OCI-LY7 (cell line): Measurements from ENCODE around the gene ZNF70. TPM values are rescaled to one million over a fixed set of nuclear protein-coding genes. Genes with fewer than 3 reads are reported as not detected.

Source experiments
- BruUV-seq: library from RNA; stranded (reverse); fragments of 400-500 nt; replicated peaks from 2 replicates; lab custom pipeline; 2021; lab: Mats Ljungman, UMichigan
- CTCF ChIA-PET: fragments of 300-600 bp; sonication (Branson Sonifier 250); formaldehyde crosslinking; loops from one replicate; lab custom pipeline; 2022; ENCODE audit warnings: antibody characterized with exemption; ENCODE audit not compliant: unreplicated experiment; lab: Charles Lee
- POLR2A ChIA-PET: fragments of 300-600 bp; sonication (Branson Sonifier 250); formaldehyde crosslinking; loops from one replicate; lab custom pipeline; 2022; ENCODE audit warnings: antibody characterized with exemption; lab: Charles Lee
- DNase-seq: peaks from one replicate; pipeline ENCODE4 v3.0.0-alpha.2; 2015; ENCODE audit warnings: low spot score
- H2AFZ ChIP-seq: fragments of 200-600 bp; sonication (generic), shearing (Covaris generic); 2 replicates; pipeline ENCODE4 v1.6.1; 2014; ENCODE audit warnings: mild to moderate bottlenecking, antibody characterized with exemption, low read length, moderate library complexity
- H3K27ac ChIP-seq: fragments of 200-600 bp; sonication (generic); 2 replicates; pipeline ENCODE4 v1.5.1; 2014; ENCODE audit warnings: mixed run types, low read depth, mild to moderate bottlenecking, moderate library complexity, low read length, inconsistent platforms; ENCODE audit not compliant: poor library complexity, severe bottlenecking
- H3K36me3 ChIP-seq: fragments of 200-600 bp; sonication (generic); 2 replicates; pipeline ENCODE4 v1.6.1; 2014; ENCODE audit warnings: mild to moderate bottlenecking, antibody characterized with exemption, low read length, moderate library complexity, mixed read lengths; ENCODE audit not compliant: insufficient read depth
- H3K4me1 ChIP-seq: fragments of 200-600 bp; sonication (generic); 2 replicates; pipeline ENCODE4 v1.5.1; 2014; ENCODE audit warnings: mild to moderate bottlenecking, low read length; ENCODE audit not compliant: insufficient read depth, poor library complexity, severe bottlenecking
- H3K4me2 ChIP-seq: fragments of 200-600 bp; sonication (generic); 2 replicates; pipeline ENCODE4 v1.6.1; 2014; ENCODE audit warnings: mild to moderate bottlenecking, low read length
- H3K4me3 ChIP-seq: fragments of 200-600 bp; sonication (generic); 2 replicates; pipeline ENCODE4 v1.5.1; 2014; ENCODE audit warnings: mild to moderate bottlenecking, low read depth, low read length; ENCODE audit not compliant: poor library complexity, severe bottlenecking
- H3K79me2 ChIP-seq: fragments of 200-600 bp; sonication (generic); 2 replicates; pipeline ENCODE4 v1.6.1; 2016; ENCODE audit warnings: low read depth, mild to moderate bottlenecking, low read length, moderate library complexity, mixed read lengths; ENCODE audit not compliant: insufficient read depth
- H3K9me2 ChIP-seq: fragments of 200-600 bp; sonication (generic); 2 replicates; pipeline ENCODE4 v1.6.1; 2016; ENCODE audit warnings: mild to moderate bottlenecking, low read length, mixed read lengths; ENCODE audit not compliant: insufficient read depth
- H3K9me3 ChIP-seq: fragments of 200-600 bp; sonication (generic); 2 replicates; pipeline ENCODE4 v1.6.1; 2014; ENCODE audit warnings: mild to moderate bottlenecking, mixed run types, low read length, mixed read lengths
- H4K20me1 ChIP-seq: fragments of 200-600 bp; sonication (generic); 2 replicates; pipeline ENCODE4 v1.6.1; 2014; ENCODE audit warnings: mild to moderate bottlenecking, antibody characterized with exemption, low read length, moderate library complexity, mixed read lengths; ENCODE audit not compliant: insufficient read depth
- EZH2phosphoT487 ChIP-seq: fragments of 200-600 bp; sonication (generic); IDR thresholded peaks from 2 replicates; pipeline ENCODE4 v1.6.1; 2018; ENCODE audit warnings: low read depth, borderline replicate concordance, mild to moderate bottlenecking, mixed run types, antibody characterized with exemption, low read length, moderate library complexity, mixed read lengths
- intact Hi-C: fragments of 100-400 bp; cut with micrococcal nuclease; formaldehyde crosslinking; loops from one replicate; pipeline ENCODE4 v1.10.0; 2022; ENCODE audit not compliant: unreplicated experiment
- total RNA-seq, 2 experiments: library from RNA; depleted of rRNA in 1 of 2; stranded (reverse); fragments of >200 nt in 1 of 2; shearing (Covaris generic) in 1 of 2; gene quantifications; 2 replicates each; pipeline ENCODE4 v1.2.3, GENCODE V29; 2014 to 2022
- TF ChIP-seq, protein P1 (sequence below): fragments of 200-600 bp; sonication (generic); conservative IDR thresholded peaks from 2 replicates; pipeline ENCODE4 v1.5.1; 2014; ENCODE audit warnings: mild to moderate bottlenecking, antibody characterized with exemption, low read length, moderate library complexity, mixed read lengths

ZNF70 gene
- total RNA-seq, 2 experiments from 2014 or later: 6.0 to 8.4 TPM

DNA sequence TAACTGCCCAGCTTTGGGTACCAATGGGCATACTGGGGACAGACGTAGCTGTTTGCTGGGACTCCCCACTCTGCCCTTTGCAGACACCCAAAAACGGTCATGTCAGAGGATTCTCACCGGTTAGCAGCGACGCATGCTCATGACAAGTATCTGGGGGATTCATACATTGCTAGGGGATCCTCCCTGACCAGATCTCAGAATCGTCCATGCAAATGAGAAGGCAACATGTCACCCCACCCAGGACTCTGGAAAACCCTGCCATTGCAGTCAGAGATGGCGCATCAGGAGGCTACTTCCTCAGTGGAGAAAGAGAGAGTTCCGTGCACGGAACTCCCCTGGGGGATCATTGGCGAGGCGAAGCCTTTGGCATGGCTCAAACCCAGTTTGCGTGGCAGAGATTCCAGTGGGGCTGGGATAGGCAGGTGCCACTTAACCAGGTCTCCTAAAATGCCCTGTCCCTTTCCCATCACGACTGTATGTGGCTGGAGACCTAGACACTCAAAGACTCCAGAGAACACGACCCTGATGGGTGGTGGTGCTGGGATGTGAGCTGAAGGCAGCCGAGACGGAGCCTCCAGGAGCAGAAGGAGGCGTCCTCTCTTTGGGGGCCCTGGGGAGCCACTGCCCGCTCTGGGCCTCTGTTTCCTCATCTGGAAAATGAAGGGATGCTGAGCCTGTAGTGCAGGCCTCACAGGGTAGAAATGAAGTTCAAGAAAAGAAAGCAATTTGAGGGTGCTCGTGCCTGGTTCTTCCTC lies 55.2 kb downstream of the ZNF70 start:
- BruUV-seq: no TSS peak
- no peaks in the 10 kb centered on the region for H3K79me2 ChIP-seq
- no peaks in the 10 kb centered on the region for H3K9me3 ChIP-seq
- no peaks in the 10 kb centered on the region for H4K20me1 ChIP-seq
- H3K4me1 ChIP-seq: peaks cover 19% of the 10 kb centered on the region
- H2AFZ ChIP-seq: no peak overlapping the region
- peak overlapping the region; percentile 62 for H3K27ac ChIP-seq
- H3K4me3 ChIP-seq: no peak overlapping the region
- no peak for DNase-seq
- POLR2A ChIA-PET: interaction anchor here (0.6 to 0.9 kb wide), 3 partner anchors 9 to 50 kb away, joined by 3 to 5 read pairs (median 3); no protein-coding TSS in a partner anchor
- intact Hi-C loops: no loop called here
- H3K36me3 ChIP-seq: peaks cover 50% of the 10 kb centered on the region
- no peaks in the 10 kb centered on the region for H3K9me2 ChIP-seq
- TF ChIP-seq EZH2phosphoT487: no peak
- TF ChIP-seq, protein P1, sequence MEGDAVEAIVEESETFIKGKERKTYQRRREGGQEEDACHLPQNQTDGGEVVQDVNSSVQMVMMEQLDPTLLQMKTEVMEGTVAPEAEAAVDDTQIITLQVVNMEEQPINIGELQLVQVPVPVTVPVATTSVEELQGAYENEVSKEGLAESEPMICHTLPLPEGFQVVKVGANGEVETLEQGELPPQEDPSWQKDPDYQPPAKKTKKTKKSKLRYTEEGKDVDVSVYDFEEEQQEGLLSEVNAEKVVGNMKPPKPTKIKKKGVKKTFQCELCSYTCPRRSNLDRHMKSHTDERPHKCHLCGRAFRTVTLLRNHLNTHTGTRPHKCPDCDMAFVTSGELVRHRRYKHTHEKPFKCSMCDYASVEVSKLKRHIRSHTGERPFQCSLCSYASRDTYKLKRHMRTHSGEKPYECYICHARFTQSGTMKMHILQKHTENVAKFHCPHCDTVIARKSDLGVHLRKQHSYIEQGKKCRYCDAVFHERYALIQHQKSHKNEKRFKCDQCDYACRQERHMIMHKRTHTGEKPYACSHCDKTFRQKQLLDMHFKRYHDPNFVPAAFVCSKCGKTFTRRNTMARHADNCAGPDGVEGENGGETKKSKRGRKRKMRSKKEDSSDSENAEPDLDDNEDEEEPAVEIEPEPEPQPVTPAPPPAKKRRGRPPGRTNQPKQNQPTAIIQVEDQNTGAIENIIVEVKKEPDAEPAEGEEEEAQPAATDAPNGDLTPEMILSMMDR: no peak
- H3K4me2 ChIP-seq: peak overlapping the region; percentile 47
- CTCF ChIA-PET: no interaction called here

DNA sequence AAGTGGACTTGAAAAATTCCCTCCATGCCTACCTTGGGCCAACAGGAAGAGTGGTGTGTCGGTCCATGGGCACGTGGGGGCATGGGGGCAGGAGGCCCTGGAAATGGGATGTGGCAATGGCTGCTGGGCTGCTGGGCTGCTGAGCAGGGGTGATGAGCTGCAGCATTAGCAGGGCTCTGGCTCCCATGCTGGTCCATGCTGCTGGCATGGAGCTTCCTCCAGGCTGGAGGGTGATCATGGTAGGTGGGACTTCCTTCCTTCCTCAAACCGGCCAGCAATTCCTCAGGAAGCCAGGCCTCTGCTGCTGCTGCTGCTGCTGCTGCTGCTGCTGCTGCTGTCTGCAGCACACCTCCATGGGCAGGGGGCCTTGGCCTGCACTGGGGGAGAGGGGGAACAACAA lies 55.8 kb downstream of the ZNF70 start:
- Histone ChIP-seq H3K4me1 (peaks cover 19% of the 10 kb centered on the region), H3K9me3 (no peaks in the 10 kb centered on the region), H3K27ac (no peak overlapping the region), H3K4me3 (no peak overlapping the region), H4K20me1 (no peaks in the 10 kb centered on the region), H3K79me2 (no peaks in the 10 kb centered on the region), H2AFZ (no peak overlapping the region), H3K4me2 (no peak overlapping the region), H3K9me2 (no peaks in the 10 kb centered on the region), H3K36me3 (peaks cover 43% of the 10 kb centered on the region)
- intact Hi-C loops: no loop called here
- POLR2A ChIA-PET: interaction anchor here (0.9 kb wide), 1 partner anchor 8 kb away, joined by 5 read pairs; no protein-coding TSS in a partner anchor
- CTCF ChIA-PET: no interaction called here
- BruUV-seq: no TSS peak
- TF ChIP-seq, protein P1: no peak
- TF ChIP-seq EZH2phosphoT487: no peak
- no peak for DNase-seq

DNA sequence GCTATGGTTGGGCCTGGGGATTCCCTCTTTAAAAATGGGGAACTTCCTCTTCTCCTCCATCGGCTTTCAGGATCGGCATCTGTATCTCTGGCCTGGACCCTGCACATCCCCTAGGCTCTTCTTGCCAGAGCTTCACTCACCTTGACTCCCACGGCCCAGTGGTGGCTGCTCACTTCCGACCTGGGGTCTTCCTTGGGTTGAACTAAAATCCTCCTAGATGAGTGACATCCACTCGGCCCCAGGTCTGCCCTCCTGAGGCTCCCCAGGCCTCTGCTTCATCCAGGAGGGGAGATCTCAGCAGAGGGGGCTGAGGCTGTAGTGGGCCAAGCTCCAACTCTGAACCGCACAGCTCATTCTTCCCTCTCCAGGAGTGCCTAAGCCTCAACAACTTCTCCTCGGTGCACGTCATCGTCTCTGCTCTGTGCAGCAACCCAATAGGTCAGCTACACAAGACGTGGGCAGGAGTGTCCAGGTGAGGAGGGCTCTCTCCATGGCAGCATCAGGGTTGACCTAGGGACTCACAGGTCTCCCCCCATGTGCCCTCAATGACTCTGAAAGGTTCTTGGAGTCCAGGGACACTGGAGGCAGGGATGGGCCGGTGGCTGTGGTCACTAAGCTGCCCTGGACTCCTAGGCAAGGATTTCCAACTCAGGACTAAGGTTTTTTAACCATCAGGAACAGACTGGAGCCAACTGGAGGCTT lies 56.8 kb downstream of the ZNF70 start:
- no peak overlapping the region for H3K4me2 ChIP-seq
- H3K36me3 ChIP-seq: peaks cover 33% of the 10 kb centered on the region
- no peak for DNase-seq
- no peak for TF ChIP-seq EZH2phosphoT487
- TF ChIP-seq, protein P1: no peak
- no peak overlapping the region for H3K27ac ChIP-seq
- intact Hi-C loops: no loop called here
- H4K20me1 ChIP-seq: no peaks in the 10 kb centered on the region
- H2AFZ ChIP-seq: no peak overlapping the region
- H3K4me1 ChIP-seq: peaks cover 19% of the 10 kb centered on the region
- CTCF ChIA-PET: no interaction called here
- POLR2A ChIA-PET: no interaction called here
- H3K4me3 ChIP-seq: no peak overlapping the region
- H3K9me3 ChIP-seq: no peaks in the 10 kb centered on the region
- no TSS peak for BruUV-seq
- no peaks in the 10 kb centered on the region for H3K79me2 ChIP-seq
- H3K9me2 ChIP-seq: no peaks in the 10 kb centered on the region
